LNCAP (cell line): Measurements from ENCODE around the gene ARID1B.

ENCODE experiments used
- TF ChIP-seq, protein P1 (sequence below): fragments of 450-650 bp; IDR thresholded peaks from 2 replicates; pipeline ENCODE4 v1.5.1; 2017; ENCODE audit warnings: mild to moderate bottlenecking

The ARID1B gene

DNA sequence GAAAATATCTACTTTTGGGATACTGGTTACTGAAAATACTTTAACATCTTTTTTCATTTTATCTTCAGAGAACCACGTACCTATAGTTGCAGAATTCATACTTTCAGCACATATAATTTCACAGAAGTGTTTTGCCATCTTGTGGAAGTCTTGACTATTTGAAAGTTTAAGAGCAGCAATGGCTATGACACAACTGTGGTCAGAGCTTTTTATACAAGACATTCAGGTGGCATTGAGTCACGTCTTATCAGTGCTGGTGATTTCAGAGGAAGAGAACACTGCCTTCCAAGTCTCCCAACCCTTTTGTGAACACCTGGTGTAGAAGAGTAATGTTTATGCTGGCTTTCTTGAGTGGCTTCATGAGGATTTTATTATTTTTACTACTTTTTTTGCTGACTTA lies 171.6 kb downstream of the ARID1B start:
- TF ChIP-seq, protein P1, sequence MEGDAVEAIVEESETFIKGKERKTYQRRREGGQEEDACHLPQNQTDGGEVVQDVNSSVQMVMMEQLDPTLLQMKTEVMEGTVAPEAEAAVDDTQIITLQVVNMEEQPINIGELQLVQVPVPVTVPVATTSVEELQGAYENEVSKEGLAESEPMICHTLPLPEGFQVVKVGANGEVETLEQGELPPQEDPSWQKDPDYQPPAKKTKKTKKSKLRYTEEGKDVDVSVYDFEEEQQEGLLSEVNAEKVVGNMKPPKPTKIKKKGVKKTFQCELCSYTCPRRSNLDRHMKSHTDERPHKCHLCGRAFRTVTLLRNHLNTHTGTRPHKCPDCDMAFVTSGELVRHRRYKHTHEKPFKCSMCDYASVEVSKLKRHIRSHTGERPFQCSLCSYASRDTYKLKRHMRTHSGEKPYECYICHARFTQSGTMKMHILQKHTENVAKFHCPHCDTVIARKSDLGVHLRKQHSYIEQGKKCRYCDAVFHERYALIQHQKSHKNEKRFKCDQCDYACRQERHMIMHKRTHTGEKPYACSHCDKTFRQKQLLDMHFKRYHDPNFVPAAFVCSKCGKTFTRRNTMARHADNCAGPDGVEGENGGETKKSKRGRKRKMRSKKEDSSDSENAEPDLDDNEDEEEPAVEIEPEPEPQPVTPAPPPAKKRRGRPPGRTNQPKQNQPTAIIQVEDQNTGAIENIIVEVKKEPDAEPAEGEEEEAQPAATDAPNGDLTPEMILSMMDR, result no peak

DNA sequence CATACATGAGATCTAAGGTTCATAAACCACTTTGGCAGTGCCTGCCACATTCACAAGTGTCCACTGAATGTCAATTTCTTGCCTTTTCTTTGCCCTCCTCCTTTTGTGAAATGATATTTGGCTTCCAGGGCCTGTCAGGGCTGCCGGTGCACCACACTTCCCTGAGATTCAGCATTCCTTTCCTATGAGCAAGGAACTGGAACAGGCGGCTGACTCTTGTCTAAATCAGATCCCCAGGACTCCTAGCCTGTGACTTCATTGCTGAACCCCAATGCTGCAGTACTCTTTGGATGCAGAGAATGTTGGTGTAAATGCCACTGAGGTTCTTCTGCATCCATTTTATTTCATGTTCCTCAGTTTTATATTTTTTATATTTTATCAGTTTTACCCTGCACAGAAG lies 172.2 kb downstream of the ARID1B start:
- TF ChIP-seq, protein P1, result no peak

DNA sequence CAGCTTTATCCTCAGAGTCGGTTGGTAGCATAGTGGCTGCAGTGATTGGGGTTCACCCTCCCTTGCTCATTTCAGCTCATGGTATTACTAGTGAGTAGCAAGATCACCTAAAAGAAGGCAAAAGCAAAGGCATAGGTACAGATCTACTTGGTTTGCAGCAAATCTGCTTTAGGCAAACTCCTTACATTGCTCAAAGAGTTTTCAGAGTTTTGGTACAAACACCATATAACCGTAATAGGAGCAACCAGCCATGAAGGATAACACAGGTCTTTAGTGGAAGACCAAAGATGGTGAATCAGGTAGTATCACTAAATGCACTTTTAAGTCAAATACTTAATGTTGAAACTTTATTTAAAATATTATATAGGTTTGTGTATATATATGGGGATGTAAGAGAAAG lies 172.9 kb downstream of the ARID1B start:
- TF ChIP-seq, protein P1, result no peak

DNA sequence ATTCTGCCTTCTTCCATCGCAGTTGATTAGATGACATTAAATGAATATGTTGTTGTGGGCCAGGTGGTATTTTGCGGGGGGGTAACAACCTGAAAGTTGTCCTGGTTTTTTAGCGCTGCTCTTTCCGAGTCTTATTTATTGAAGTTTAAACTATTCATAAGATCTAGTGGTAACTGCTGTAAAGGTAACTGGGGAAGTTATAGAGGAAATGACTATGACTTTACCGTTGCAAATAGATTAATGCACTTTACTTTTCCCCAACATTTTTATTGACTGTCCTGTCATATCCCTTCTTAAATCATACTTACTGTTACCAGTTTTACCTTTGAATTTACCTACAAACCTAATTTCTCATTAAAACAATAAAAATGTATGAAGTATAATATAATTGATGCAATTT lies 173.4 kb downstream of the ARID1B start:
- TF ChIP-seq, protein P1, result no peak

DNA sequence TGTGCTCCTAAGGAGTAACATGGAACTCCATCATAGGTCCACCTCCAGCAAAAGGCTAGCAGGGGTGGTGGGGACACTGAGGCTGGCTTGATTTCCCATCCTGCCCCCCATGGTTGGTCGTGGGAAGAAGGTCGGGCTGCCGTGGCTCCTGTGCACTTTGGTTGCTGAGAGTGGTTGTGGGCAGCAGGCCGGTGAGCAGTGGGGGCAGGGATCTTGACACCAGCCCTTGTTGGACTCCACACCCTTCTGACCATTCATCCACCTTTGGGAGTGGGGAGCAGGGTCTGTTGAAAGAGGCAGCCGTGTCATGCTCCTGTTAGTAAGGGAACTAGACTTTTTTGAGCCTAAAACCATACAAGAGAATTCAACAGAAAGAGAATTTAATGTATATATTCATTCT lies 175.2 kb downstream of the ARID1B start:
- TF ChIP-seq, protein P1, result no peak

DNA sequence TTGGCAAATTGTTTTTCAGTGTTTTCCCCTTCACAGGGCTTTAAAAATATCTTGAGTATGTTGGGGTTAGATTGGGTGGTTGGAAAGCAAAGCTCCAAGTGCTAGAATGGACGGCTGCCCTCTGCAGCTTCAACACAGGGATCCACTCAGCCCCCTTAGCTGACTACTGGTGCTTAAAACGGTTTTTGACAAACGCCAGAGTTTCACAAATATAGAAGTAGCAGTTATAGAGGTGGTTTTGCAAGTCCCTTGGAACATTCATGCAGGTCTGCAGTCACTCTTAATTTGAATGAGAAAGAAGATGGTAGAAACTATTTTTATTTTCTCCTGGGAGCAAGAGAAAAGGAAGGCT lies 175.9 kb downstream of the ARID1B start:
- TF ChIP-seq, protein P1, result no peak

DNA sequence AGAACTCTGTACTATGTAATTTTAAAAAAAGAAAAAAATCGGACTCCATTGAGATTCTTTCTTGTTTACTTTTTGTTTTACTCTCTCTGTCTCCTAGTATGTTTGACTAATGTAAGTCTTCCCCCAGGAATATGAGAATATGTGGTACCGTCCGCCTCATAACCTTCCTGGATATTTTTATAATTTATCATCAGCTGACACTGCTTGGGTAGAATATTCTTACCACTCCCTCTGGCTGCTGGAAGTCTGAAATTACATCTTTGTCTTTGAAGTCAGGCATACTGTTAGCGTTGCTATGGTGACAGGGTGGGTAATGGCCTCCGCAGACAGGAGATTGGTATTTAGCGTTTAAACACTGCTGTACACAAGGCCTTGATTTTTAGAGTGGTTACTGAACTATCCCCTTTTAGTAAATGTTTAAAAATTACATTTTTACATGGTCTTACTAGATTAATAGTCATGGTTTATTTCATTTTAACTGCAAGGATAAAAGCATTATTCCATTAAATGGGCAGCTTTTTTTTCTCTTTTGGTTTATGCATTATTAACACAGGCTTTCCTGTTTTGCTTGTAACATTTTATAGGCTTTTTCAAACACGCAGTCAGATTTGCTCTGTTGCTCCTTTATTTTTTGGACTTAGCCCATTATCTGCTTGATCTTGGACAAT lies 176.4 kb downstream of the ARID1B start:
- TF ChIP-seq, protein P1, result peak; percentile 25; the same call in 1 of the 2 replicates

DNA sequence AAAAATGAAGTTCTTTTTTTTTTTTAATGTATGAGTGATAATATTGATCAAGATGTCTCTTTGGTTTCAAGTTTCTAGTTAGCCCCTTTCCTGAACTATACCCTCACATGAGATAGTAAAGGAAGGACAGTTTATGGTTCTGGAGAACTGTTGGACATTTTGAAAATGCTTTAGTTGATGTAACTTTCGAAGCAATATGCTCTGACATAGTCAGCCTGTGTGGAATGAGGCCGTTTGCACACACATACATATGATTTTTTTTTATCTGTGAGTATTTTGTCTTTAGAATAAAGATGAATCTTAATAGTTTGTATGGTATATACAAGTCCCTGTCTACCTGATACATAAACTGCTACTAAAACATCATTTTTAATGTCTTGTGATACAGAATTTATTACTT lies 177.0 kb downstream of the ARID1B start:
- TF ChIP-seq, protein P1, result no peak
